H9 (cell line): ENCODE measurements around the gene BDH1. TPM values are rescaled to one million over a fixed set of nuclear protein-coding genes. Genes with fewer than 3 reads are reported as not detected.

Source experiments
- DNase-seq: peaks from one replicate; pipeline ENCODE4 v3.0.0-alpha.2; 2017
- H2AFZ ChIP-seq: one replicate; pipeline ENCODE4 v1.6.1; 2013; ENCODE audit warnings: mild to moderate bottlenecking, low read length, control low read depth, moderate library complexity
- H2AK5ac ChIP-seq: 2 replicates; pipeline ENCODE4 v1.6.1; 2013; ENCODE audit warnings: low read length, control low read depth, mixed read lengths; ENCODE audit not compliant: insufficient read length
- H2BK120ac ChIP-seq: one replicate; pipeline ENCODE4 v1.6.1; 2013; ENCODE audit warnings: low read depth, mild to moderate bottlenecking, low read length, control low read depth, inconsistent platforms; ENCODE audit not compliant: poor library complexity, severe bottlenecking
- H2BK12ac ChIP-seq: 2 replicates; pipeline ENCODE4 v1.6.1; 2013; ENCODE audit warnings: low read length, control low read depth, mixed read lengths, low read depth; ENCODE audit not compliant: insufficient read length
- H2BK15ac ChIP-seq: 2 replicates; pipeline ENCODE4 v1.6.1; 2013; ENCODE audit warnings: low read depth, low read length, control low read depth
- H2BK20ac ChIP-seq: one replicate; pipeline ENCODE4 v1.6.1; 2013; ENCODE audit warnings: low read depth, mild to moderate bottlenecking, low read length, control low read depth, inconsistent platforms; ENCODE audit not compliant: poor library complexity, severe bottlenecking
- H2BK5ac ChIP-seq: 2 replicates; pipeline ENCODE4 v1.6.1; 2013; ENCODE audit warnings: low read length, control low read depth, mixed read lengths; ENCODE audit not compliant: insufficient read length
- H3K14ac ChIP-seq: 2 replicates; pipeline ENCODE4 v1.6.1; 2013; ENCODE audit warnings: low read length, control low read depth; ENCODE audit not compliant: insufficient read depth
- H3K18ac ChIP-seq: 2 replicates; pipeline ENCODE4 v1.6.1; 2013; ENCODE audit warnings: low read depth, mild to moderate bottlenecking, mixed read lengths, low read length, control low read depth; ENCODE audit not compliant: insufficient read length
- H3K23ac ChIP-seq: 2 replicates; pipeline ENCODE4 v1.6.1; 2013; ENCODE audit warnings: low read length, control low read depth, mixed read lengths, low read depth; ENCODE audit not compliant: insufficient read length
- H3K23me2 ChIP-seq: 2 replicates; pipeline ENCODE4 v1.6.1; 2013; ENCODE audit warnings: low read depth, mild to moderate bottlenecking, mixed read lengths, low read length, control low read depth; ENCODE audit not compliant: insufficient read length, poor library complexity, severe bottlenecking
- H3K27ac ChIP-seq: 2 replicates; pipeline ENCODE4 v1.5.1; 2013; ENCODE audit warnings: low read length, control low read depth, mixed read lengths, low read depth; ENCODE audit not compliant: insufficient read length
- H3K27me3 ChIP-seq: 2 replicates; pipeline ENCODE4 v1.6.1; 2013; ENCODE audit warnings: low read length, control low read depth, inconsistent platforms; ENCODE audit not compliant: insufficient read depth
- H3K4ac ChIP-seq: 2 replicates; pipeline ENCODE4 v1.6.1; 2013; ENCODE audit warnings: low read depth, mild to moderate bottlenecking, control low read depth, inconsistent platforms, low read length, moderate library complexity
- H3K4me1 ChIP-seq: 2 replicates; pipeline ENCODE4 v1.6.1; 2013; ENCODE audit warnings: low read length, control low read depth, inconsistent platforms; ENCODE audit not compliant: insufficient read depth
- H3K4me2 ChIP-seq: 2 replicates; pipeline ENCODE4 v1.6.1; 2013; ENCODE audit warnings: low read length, control low read depth, mixed read lengths; ENCODE audit not compliant: insufficient read length, insufficient read depth
- H3K56ac ChIP-seq: 2 replicates; pipeline ENCODE4 v1.6.1; 2013; ENCODE audit warnings: low read depth, mild to moderate bottlenecking, mixed read lengths, low read length, control low read depth; ENCODE audit not compliant: insufficient read length
- H3K79me1 ChIP-seq: 2 replicates; pipeline ENCODE4 v1.6.1; 2013; ENCODE audit warnings: low read depth, mild to moderate bottlenecking, moderate library complexity, low read length, control low read depth, inconsistent platforms; ENCODE audit not compliant: insufficient read depth, poor library complexity, severe bottlenecking
- H3K79me2 ChIP-seq: 2 replicates; pipeline ENCODE4 v1.6.1; 2013; ENCODE audit warnings: low read length, control low read depth, inconsistent platforms; ENCODE audit not compliant: insufficient read depth
- H3K9ac ChIP-seq: 2 replicates; pipeline ENCODE4 v1.6.1; 2013; ENCODE audit warnings: low read length, control low read depth, mixed read lengths; ENCODE audit not compliant: insufficient read length; ENCODE audit errors: extremely low read depth
- H3K9me3 ChIP-seq: one replicate; pipeline ENCODE4 v1.6.1; 2013; ENCODE audit warnings: low read depth, low read length, inconsistent platforms; ENCODE audit not compliant: control insufficient read depth
- H3T11ph ChIP-seq: one replicate; pipeline ENCODE4 v1.6.1; 2013; ENCODE audit warnings: mild to moderate bottlenecking, low read length, control low read depth, inconsistent platforms
- H4K20me1 ChIP-seq: one replicate; pipeline ENCODE4 v1.6.1; 2013; ENCODE audit not compliant: control insufficient read depth, insufficient read length, insufficient read depth
- H4K5ac ChIP-seq: 2 replicates; pipeline ENCODE4 v1.6.1; 2013; ENCODE audit warnings: low read depth, mild to moderate bottlenecking, mixed read lengths, low read length, control low read depth; ENCODE audit not compliant: insufficient read length
- H4K8ac ChIP-seq: replicated peaks from 2 replicates; pipeline ENCODE4 v1.6.1; 2013; ENCODE audit warnings: low read length, control low read depth, mixed read lengths, low read depth; ENCODE audit not compliant: insufficient read length
- H4K91ac ChIP-seq: 2 replicates; pipeline ENCODE4 v1.6.1; 2013; ENCODE audit warnings: low read depth, mild to moderate bottlenecking, moderate library complexity, mixed read lengths, low read length, control low read depth; ENCODE audit not compliant: insufficient read length
- H3K27ac Mint-ChIP-seq, 3 experiments: 2 replicates in 2 of 3; 3 replicates in 1 of 3; pipeline ENCODE4 v1.8.0; 2020 to 2021; ENCODE audit warnings: mixed read lengths in 3 of 3, mild to moderate bottlenecking in 1 of 3, moderate library complexity in 1 of 3
- H3K27me3 Mint-ChIP-seq: 2 replicates; pipeline ENCODE4 v1.8.0; 2021; ENCODE audit warnings: low read depth, mild to moderate bottlenecking, moderate library complexity, mixed read lengths
- H3K36me3 Mint-ChIP-seq, 3 experiments: 2 replicates in 2 of 3; 3 replicates in 1 of 3; pipeline ENCODE4 v1.8.0; 2020 to 2021; ENCODE audit warnings: low read depth in 3 of 3, mixed read lengths in 3 of 3; ENCODE audit not compliant: insufficient read depth in 1 of 3
- H3K4me1 Mint-ChIP-seq, 2 experiments: 2 replicates each; pipeline ENCODE4 v1.8.0; 2020; ENCODE audit warnings: mixed read lengths in 2 of 2
- H3K4me3 Mint-ChIP-seq, 2 experiments: 2 replicates in 1 of 2; 3 replicates in 1 of 2; pipeline ENCODE4 v1.8.0; 2020 to 2021; ENCODE audit warnings: mild to moderate bottlenecking in 2 of 2, mixed read lengths in 2 of 2, moderate library complexity in 1 of 2
- H3K9me3 Mint-ChIP-seq, 2 experiments: 2 replicates in 1 of 2; 3 replicates in 1 of 2; pipeline ENCODE4 v1.8.0; 2020; ENCODE audit warnings: mild to moderate bottlenecking in 2 of 2, mixed read lengths in 2 of 2, moderate library complexity in 1 of 2
- WGBS: extraction: QIAGEN DNeasy Blood & Tissue Kit; methylation state at CpG from one replicate; pipeline ENCODE4 v1.1.7; 2013; ENCODE audit warnings: missing lambda C conversion rate, low lambda C conversion rate, mixed read lengths; ENCODE audit not compliant: insufficient read length; ENCODE audit errors: extremely low coverage; 5-methylcytosine and 5-hydroxymethylcytosine counted together
- total RNA-seq: library from RNA; stranded (reverse); gene quantifications from 2 replicates; pipeline ENCODE4 v1.2.1, GENCODE V29; 2021
- TF ChIP-seq, protein P1 (sequence below): fragments of 200-600 bp; sonication (generic); conservative IDR thresholded peaks from 3 replicates; pipeline ENCODE4 v1.8.0; 2021; ENCODE audit warnings: antibody characterized with exemption, mild to moderate bottlenecking

Gene BDH1
- total RNA-seq, 1 experiment from 2014 or later, result 23.8 TPM

DNA sequence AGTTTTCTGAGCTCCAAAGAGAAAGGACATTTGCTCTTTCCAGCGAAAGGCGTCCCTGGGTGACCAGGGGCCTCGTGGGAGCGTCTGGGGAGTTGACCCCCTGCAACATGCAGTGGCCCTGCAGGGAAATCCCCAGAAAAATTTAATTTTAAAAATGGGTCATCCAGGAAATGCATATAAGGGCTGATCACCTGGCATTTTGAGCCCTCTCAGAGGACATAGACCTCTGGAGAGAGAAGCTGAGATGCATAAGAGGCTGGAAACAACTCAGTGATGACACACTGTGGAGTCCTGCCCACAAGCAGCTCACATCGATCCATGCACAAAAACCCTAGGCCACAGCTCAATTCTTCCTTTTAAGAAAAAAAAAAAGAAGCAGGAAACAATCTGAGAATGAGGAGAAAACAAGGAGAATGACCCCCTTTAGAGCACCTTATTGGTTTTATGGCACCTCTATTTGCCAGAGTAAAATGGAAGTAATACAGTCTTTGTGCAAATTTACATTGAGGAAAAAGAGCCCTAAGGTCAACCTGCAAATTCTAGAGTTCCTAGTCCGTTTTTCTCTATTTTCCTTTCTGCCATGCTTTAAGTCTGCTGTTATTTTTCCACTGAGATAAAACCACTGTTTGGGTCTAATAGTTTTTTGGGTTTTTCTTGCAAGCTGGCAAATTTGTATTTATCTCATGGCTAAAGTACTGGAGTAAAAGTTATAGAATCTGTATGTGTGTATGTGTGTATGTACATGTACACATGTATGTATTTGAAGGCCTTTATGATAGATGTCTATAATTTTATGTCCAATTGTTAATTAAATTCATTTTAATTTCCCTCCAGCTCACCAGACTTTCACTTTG, 6.9 kb upstream of the BDH1 start:
- TF ChIP-seq, protein P1, sequence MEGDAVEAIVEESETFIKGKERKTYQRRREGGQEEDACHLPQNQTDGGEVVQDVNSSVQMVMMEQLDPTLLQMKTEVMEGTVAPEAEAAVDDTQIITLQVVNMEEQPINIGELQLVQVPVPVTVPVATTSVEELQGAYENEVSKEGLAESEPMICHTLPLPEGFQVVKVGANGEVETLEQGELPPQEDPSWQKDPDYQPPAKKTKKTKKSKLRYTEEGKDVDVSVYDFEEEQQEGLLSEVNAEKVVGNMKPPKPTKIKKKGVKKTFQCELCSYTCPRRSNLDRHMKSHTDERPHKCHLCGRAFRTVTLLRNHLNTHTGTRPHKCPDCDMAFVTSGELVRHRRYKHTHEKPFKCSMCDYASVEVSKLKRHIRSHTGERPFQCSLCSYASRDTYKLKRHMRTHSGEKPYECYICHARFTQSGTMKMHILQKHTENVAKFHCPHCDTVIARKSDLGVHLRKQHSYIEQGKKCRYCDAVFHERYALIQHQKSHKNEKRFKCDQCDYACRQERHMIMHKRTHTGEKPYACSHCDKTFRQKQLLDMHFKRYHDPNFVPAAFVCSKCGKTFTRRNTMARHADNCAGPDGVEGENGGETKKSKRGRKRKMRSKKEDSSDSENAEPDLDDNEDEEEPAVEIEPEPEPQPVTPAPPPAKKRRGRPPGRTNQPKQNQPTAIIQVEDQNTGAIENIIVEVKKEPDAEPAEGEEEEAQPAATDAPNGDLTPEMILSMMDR, result no peak
- Histone ChIP-seq H2BK20ac (no peak overlapping the region), H3K23ac (no peak overlapping the region), H3K27me3 (no peaks in the 10 kb centered on the region), H3K79me1 (no peaks in the 10 kb centered on the region), H2BK120ac (no peak overlapping the region), H2BK12ac (no peak overlapping the region), H4K20me1 (no peaks in the 10 kb centered on the region), H4K91ac (no peak overlapping the region), H4K8ac (no peak overlapping the region), H2BK5ac (no peak overlapping the region), H3K56ac (no peak overlapping the region), H2BK15ac (no peak overlapping the region), H3K79me2 (no peaks in the 10 kb centered on the region), H3K23me2 (no peaks in the 10 kb centered on the region), H3K4me1 (peaks cover 4% of the 10 kb centered on the region; the same call in 1 of the 2 replicates), H3T11ph (no peak overlapping the region), H3K4ac (no peak overlapping the region), H3K9ac (no peak overlapping the region), H3K4me2 (no peak overlapping the region), H3K27ac (no peak overlapping the region), H2AK5ac (no peak overlapping the region), H4K5ac (no peak overlapping the region), H3K9me3 (peaks cover 4% of the 10 kb centered on the region), H3K18ac (no peak overlapping the region), H2AFZ (no peak overlapping the region), H3K14ac (no peak overlapping the region)
- peaks cover 21 to 22% of the 10 kb centered on the region in 2 experiments for H3K4me1 Mint-ChIP-seq
- peaks cover 54 to 62% of the 10 kb centered on the region in 2 experiments for H3K9me3 Mint-ChIP-seq
- no CpG with 5 or more reads among the region's 6 CpGs for WGBS
- no peak overlapping the region; a peak in 1 of 5 replicates for H3K4me3 Mint-ChIP-seq
- H3K27ac Mint-ChIP-seq, result no peak overlapping the region
- DNase-seq, result no peak
- peaks cover 20% of the 10 kb centered on the region for H3K27me3 Mint-ChIP-seq
- peaks cover 17 to 48% (median 31%) of the 10 kb centered on the region in 3 experiments for H3K36me3 Mint-ChIP-seq
